NCI-H1694 (cell line): Measurements from ENCODE around the gene ODAD3.
"Not testable (repeated sequence)": the region's sequence is repeated elsewhere in the genome, so short reads cannot be mapped to it uniquely, and the experiment has no call there.

Experiments
- DNase-seq: peaks from one replicate; lab custom pipeline; 2025; lab: John Stamatoyannopoulos, UW

The ODAD3 gene

GRCh38 chr19:11405846-11406643, 28.9 kb downstream of the ODAD3 start:
- no peak for DNase-seq

GRCh38 chr19:11404588-11405222, 30.2 kb downstream of the ODAD3 start:
- no peak for DNase-seq

- DNase-seq: no peak
Observed at GRCh38 chr19:11401808-11402543, 32.9 kb downstream of the ODAD3 start.

GRCh38 chr19:11400798-11401197, 34.1 kb downstream of the ODAD3 start:
- DNase-seq: no peak

- DNase-seq: no peak
Observed at GRCh38 chr19:11399667-11400066, 35.3 kb downstream of the ODAD3 start.

- no peak for DNase-seq
Observed at GRCh38 chr19:11397089-11397610, 37.8 kb downstream of the ODAD3 start.

GRCh38 chr19:11390933-11391680, 43.8 kb downstream of the ODAD3 start:
- DNase-seq: no peak

- DNase-seq: no peak
Observed at GRCh38 chr19:11390359-11390758, 44.6 kb downstream of the ODAD3 start.

GRCh38 chr19:11387162-11388034, 47.5 kb downstream of the ODAD3 start:
- DNase-seq: no peak

GRCh38 chr19:11384778-11385129, 50.2 kb downstream of the ODAD3 start:
- DNase-seq: no peak

GRCh38 chr19:11383706-11384048, 51.2 kb downstream of the ODAD3 start:
- DNase-seq: no peak

- DNase-seq: no peak
Observed at GRCh38 chr19:11382898-11383705, 51.8 kb downstream of the ODAD3 start.

- no peak for DNase-seq
Observed at GRCh38 chr19:11380653-11381537, 54.0 kb downstream of the ODAD3 start.

- DNase-seq: no peak
Observed at GRCh38 chr19:11379857-11380350, 55.0 kb downstream of the ODAD3 start.

GRCh38 chr19:11379269-11379845, 55.6 kb downstream of the ODAD3 start:
- not testable (repeated sequence) for DNase-seq

- DNase-seq: no peak
Observed at GRCh38 chr19:11378319-11379189, 56.4 kb downstream of the ODAD3 start.

GRCh38 chr19:11377756-11378155, 57.2 kb downstream of the ODAD3 start:
- no peak for DNase-seq

- no peak for DNase-seq
Observed at GRCh38 chr19:11377237-11377636, 57.7 kb downstream of the ODAD3 start.
